NCI-H2107 (cell line): ENCODE data around the gene S1PR2.
"Not testable (repeated sequence)": the region's sequence is repeated elsewhere in the genome, so short reads cannot be mapped to it uniquely, and the experiment has no call there.

Experiments
- DNase-seq: peaks from one replicate; lab custom pipeline; 2025; lab: John Stamatoyannopoulos, UW

S1PR2 gene

GRCh38 chr19:10223488-10224213 lies 7.5 kb downstream of the S1PR2 start:
- DNase-seq, result no peak

GRCh38 chr19:10222201-10222890 lies 8.8 kb downstream of the S1PR2 start:
- no peak for DNase-seq

DNA sequence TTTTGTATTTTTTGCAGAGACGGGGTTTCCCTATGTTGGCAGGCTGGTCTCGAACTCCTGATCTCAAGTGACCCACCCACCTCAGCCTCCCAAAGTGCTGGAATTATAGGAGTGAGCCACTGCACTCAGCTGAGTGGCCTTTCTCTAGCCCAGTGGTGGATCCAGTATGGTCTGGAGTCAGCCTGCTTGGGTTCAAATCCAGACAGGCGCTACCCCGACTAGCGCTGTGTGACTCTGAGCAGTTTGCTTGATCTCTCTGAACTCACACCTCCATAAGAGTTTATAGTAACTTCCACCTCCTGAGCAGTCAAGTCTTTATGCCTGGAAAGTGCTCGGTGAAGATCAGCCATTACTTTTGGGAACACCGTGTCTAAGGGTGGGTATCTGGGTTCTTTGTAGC lies 10.4 kb downstream of the S1PR2 start:
- no peak for DNase-seq

GRCh38 chr19:10219678-10220077 lies 11.5 kb downstream of the S1PR2 start:
- DNase-seq, result peak; percentile 50

- DNase-seq, result no peak
These were observed 14.0 kb downstream of the S1PR2 start for GRCh38 chr19:10217085-10217484.

DNA sequence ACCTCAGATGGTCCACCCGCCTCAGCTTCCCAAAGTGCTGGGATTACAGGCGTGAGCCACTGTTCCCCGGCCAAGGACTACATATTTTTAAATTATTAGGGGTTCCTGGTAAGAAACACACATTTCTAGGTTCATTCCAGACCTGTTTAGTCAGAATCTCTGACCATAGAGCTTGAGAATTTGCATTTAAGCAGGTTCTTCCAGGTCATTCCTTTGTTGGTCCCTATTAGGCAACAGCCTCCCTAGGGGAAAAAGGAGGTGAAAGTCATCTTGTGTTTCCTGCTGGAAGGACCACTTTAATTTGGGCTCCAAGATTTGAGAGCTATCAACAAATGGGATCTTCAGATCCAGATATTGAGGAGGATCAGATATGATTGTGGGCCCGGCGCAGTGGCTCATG lies 16.3 kb downstream of the S1PR2 start:
- no peak for DNase-seq

- DNase-seq, result no peak
These were observed 19.4 kb downstream of the S1PR2 start for GRCh38 chr19:10211691-10212090.

- no peak for DNase-seq
These were observed 20.1 kb downstream of the S1PR2 start for GRCh38 chr19:10211061-10211460.

GRCh38 chr19:10209315-10209714 lies 21.8 kb downstream of the S1PR2 start:
- DNase-seq, result no peak

DNA sequence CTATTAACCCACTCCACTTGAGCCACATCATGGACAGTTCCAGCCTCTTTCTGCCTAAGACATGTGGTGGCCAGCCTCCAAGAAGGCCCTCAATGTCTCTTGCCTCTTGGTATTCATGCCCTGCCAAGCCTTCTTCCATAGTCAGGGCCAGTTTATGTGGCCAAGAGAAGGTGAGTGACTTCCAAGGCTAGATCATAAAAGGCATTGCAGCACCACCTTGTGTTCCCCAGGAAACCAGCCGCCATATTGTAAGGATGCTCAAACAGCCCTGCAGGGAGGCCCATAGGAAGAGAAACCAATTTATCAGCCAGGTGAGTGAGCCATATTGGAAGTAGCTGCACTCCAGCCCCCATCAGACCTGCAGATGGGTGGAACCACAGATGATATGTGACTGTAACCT lies 24.1 kb downstream of the S1PR2 start:
- DNase-seq, result no peak

DNA sequence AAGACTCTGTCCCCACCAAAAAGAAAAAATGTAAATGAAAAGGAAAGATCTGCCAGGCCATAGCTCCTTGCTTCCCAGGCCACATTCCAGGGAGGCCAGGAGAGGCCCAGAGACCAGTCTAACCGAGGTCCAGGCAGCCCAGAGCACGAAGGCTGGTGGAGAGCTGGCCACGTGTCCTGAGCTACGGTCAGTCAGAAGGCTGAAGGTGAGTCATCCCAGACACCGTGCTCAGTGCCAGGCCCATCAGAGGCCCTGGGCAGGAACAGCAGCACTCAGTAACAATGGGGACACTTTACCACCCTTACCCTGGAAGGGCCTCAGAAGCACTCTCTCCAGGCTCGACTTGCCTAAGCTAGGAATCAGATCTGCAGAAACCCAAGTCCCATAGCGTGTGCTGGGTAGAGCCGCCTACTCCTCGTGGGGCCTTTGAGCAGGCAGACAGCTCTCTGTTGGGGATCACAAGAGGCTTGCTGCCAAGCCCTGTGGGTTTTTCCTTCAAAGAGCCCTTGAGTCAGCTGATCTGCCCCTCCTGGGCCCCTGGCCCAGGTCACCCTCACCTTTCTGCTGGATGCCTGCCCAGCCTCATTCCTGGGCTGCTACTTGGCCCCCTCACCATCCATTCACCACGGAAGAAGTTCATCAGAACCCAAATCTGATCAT lies 24.8 kb downstream of the S1PR2 start:
- no peak for DNase-seq

DNA sequence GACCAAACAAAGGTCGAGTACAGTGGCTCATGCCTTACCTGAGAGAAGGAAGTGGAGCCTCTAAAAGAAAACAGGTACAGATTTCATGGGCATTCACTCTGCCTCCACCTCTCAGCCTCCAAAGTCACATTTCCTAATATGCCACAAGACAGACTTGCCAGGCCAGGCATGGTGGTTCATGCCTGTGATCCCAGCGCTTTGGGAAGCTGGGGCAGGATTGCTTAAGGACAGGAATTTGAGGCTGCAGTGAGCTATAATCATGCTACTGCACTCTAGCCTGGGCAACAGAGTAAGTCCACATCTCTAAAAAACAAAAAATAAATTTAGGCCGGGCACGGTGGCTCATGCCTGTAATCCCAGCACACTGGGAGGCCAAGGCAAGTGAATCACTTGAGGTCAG lies 25.5 kb downstream of the S1PR2 start:
- DNase-seq, result no peak

- DNase-seq, result no peak
These were observed 27.4 kb downstream of the S1PR2 start for GRCh38 chr19:10203686-10204085.

DNA sequence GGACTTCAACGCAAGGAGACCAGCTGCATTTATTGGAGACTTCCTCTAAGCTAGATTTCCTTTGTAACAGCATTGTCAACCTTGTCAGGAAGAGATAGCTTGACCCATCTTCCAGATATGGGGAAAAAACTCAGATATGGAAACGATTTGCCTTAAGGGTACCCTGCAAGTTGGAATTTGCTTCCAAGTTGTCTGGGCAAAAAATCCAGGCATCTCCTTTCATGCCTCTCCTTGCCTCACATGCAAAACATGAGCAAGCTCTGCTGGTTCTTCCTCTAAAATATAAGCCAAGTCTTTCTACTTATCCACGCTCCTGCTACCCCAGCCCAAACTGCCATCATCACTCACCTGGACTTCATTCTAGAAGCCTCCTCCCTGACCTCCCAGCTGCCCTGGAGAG lies 30.0 kb downstream of the S1PR2 start:
- DNase-seq, result no peak

DNA sequence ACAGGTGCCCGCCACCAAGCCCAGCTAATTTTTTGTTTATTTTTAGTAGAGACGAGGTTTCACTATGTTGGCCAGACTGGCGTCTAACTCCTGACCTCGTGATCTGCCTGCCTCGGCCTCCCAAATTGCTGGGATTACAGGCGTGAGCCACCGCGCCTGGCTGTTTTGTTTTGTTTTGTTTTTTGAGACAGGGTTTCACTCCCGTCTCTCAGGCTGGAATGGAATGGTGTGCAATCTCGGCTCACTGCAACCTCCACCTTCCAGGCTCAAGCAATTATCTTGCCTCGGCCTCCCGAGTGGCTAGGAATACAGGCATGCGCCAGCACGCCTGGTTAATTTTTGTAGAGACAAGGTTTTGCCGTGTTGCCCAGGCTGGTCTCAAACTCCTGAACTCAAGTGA lies 31.0 kb downstream of the S1PR2 start:
- not testable (repeated sequence) for DNase-seq

GRCh38 chr19:10198889-10199644 lies 32.1 kb downstream of the S1PR2 start:
- DNase-seq, result not testable (repeated sequence)

GRCh38 chr19:10195199-10195519 lies 36.0 kb downstream of the S1PR2 start:
- DNase-seq, result no peak

DNA sequence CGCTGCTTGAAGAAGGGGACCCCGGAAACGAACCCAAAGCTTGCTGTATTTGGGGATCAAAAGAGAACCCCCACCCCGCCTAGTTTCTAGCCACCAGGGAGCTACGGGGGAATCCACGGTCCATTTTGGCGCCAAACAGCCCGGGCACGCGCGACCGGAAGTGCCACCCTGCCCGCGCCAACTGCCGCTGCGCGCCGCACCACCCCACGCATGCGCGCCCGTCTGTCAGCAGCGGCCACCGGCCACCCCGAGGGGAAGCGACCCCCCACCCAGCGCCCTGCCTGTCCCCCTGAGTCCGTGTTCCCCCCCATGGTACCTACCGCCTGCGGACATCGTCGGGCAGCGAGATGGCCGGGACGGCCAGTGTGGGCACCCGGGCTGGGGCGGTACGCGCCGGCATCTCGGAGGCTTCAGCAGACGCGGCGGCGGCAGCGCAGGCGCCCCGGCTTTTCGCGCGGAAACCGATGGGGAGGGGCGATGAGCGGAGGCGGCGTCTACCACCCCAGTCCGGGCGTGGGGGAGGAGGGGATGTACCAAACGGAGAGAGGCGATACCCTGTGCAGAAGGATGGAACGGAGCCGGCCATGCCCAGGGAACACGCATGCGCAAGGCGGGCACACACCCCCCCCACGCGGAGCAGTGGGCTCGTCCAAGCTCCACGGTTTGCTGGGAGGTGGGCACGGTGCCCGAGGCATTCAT lies 36.5 kb downstream of the S1PR2 start, which contains the start of gene DNMT1:
Gene DNMT1, minus strand, starts transcription at position 454 of the 699 bp plus-strand sequence. Its CDS starts 54 bp downstream, at position 400.
- DNase-seq, result peak; percentile 87

DNA sequence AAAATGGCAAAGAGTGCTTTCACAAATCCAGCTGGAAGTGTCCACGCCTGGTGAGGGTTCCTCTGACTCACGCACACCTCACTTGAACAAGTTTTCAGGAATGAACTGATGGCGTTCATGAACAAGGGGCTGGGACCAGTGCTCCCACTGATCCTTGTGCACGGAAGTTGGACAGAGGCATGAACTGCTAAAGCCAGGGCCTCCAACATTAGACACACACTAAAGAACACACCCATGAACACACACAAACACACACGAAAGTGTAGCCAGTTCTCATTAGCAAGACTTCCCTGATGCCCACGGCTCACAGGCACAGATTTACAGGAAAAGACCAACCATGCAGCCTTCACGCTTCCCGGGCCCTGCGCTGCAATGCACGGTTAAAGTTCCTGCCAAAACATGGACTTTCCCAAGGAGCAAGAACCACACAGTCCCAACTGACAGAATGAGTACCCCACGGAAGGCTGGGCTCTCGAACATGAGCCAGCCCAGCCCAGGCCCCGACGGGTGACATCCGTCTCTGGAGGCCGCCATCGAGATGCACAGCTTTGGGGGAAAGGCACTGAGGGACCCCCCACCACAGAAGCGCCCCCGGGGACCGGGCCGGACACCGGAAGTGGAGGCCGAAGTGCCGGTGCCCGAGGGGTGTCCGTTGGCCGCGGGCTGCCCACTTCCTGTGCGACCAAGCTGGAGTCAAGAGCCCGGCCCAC lies 37.2 kb downstream of the S1PR2 start:
- DNase-seq, result no peak

- DNase-seq, result no peak
These were observed 38.2 kb downstream of the S1PR2 start for GRCh38 chr19:10192922-10193321.

DNA sequence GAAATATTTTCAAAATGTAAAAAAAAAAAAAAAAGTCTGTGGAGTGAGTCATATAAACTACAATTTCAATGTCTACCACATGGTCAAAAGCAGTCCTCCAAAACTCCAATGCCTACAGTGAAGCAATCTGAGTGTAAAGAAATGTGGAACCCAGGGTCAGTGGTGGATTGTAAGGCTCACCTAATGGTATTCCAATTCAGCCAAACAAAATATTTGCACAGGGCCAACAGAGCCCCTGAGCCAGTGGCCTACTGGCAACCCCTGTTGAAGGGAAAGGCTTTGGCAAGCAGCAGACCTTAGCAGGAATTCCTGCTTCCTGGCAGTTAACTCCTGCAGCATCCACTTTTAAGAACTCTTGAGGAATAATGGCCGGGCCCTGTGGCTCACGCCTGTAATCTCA lies 39.8 kb downstream of the S1PR2 start:
- no peak for DNase-seq
